Fibroblast of pulmonary artery (primary cell): ENCODE data around the gene FANCG.

Experiments used
- DNase-seq: peaks from one replicate; pipeline ENCODE4 v3.0.0-alpha.2; 2010; ENCODE audit warnings: low read depth
- H3K4me3 ChIP-seq: replicated peaks from 2 replicates; pipeline ENCODE4 v1.5.1; 2011; ENCODE audit warnings: low read depth, mild to moderate bottlenecking, control low read depth, low read length, moderate library complexity
- TF ChIP-seq, protein P1 (sequence below): IDR thresholded peaks from 2 replicates; pipeline ENCODE4 v1.5.1; 2011; ENCODE audit warnings: mild to moderate bottlenecking, control low read depth, low read length, inconsistent platforms; ENCODE audit errors: missing control alignments

The FANCG gene

DNA sequence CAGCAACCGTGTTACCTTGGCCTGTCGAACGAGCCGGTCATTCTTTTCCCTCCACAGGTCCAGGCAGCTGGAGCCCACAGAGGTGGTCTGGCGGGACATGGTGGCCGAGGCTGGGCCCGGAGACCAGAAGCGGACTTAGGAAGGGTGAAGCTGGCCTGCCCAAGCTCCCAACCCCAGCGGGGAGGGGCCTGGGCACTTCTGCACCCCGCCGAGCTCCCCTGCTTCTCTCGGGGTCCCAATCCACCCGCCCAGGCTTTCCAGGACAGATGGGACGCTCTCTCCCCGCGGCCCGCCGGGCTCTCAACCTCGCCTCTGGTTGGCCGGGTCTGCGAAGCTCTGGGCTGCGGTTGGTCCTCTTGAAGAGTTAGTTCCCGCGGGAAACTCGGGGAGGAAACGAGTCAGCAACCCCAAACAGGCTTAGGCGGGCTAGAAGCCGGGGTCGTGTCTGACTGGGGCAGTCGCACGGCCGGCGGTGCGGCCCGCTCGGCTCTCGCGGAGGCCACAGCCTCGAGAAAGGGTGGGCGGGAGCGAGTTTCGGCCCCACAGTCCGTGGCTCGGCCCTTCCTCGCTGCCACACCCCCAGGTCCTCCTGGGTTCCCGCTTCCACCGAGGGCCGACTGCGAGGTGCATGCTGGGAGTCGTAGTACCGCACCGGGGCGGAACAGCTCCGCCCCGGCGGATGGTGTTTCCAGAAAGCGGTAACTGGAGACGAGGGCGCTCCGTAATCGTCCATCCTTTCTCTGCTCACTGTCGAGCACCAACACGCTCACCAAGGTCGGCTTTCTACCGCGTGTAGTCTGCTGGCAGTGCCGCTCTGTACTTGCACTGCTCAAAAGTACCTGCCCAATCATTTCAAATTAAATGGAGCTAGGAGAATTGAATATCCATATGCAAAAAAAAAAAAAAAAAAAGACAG is at the start of gene FANCG:
TSS of gene FANCG (minus strand) at position 517 of the 916 bp plus-strand sequence. CDS start at position 99, 418 bp downstream.
- DNase-seq = peak; percentile 92
- TF ChIP-seq, protein P1, sequence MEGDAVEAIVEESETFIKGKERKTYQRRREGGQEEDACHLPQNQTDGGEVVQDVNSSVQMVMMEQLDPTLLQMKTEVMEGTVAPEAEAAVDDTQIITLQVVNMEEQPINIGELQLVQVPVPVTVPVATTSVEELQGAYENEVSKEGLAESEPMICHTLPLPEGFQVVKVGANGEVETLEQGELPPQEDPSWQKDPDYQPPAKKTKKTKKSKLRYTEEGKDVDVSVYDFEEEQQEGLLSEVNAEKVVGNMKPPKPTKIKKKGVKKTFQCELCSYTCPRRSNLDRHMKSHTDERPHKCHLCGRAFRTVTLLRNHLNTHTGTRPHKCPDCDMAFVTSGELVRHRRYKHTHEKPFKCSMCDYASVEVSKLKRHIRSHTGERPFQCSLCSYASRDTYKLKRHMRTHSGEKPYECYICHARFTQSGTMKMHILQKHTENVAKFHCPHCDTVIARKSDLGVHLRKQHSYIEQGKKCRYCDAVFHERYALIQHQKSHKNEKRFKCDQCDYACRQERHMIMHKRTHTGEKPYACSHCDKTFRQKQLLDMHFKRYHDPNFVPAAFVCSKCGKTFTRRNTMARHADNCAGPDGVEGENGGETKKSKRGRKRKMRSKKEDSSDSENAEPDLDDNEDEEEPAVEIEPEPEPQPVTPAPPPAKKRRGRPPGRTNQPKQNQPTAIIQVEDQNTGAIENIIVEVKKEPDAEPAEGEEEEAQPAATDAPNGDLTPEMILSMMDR = no peak
- H3K4me3 ChIP-seq = peak within 1 kb of the TSS; percentile 81

DNA sequence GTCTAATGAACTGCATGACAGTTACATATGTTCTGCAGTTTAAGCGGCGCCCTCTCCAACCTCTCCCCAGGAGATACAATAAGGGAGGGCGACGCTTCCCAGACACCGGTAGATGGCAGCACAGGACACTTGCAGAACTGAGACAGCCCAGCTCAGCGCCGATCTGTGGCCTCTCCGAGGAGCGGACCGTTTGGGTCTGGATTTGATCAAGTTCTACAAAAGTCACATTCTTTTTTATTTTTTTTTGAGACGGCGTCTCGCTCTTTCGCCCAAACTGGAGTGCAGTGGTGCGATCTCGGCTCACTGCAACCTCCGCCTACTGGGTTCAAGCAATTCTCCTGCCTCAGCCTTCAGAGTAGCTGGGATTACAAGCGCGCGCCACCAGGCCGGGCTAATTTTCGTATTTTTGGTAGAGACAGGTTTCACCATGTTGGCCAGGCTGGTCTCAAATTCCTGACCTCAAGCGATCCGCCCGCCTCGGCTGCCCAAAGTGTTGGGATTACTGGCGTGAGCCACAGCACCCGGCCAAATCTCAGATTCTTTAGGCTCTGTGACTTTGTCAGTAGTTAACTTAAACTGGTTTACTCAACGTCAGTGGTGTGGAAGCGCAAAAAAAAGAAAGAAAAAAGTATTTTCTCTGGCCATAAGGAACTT is 37.3 kb upstream of the FANCG start:
- DNase-seq = peak; percentile 96
- H3K4me3 ChIP-seq = peak overlapping the region; percentile 92
- TF ChIP-seq, protein P1 = peak; percentile 94

DNA sequence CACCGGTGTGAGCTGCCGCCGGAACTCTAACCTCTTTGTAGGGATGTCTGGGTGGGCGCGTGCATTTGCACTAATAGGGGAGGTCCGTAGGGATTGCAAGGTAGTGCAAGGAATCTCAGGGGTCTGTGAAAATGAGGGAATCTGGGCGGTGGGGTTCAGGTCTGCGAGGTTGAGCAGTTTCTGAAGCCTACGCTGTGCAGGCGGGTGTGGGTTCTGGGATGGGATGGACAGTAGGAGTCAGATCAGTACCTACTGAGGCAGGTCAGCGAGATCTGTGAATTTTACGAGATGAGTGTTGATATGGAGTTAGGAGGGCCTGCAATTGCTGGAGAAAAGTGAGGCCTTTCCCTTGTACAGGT is 36.8 kb upstream of the FANCG start:
- no peak for DNase-seq
- TF ChIP-seq, protein P1 = no peak
- H3K4me3 ChIP-seq = peak overlapping the region; percentile 92

DNA sequence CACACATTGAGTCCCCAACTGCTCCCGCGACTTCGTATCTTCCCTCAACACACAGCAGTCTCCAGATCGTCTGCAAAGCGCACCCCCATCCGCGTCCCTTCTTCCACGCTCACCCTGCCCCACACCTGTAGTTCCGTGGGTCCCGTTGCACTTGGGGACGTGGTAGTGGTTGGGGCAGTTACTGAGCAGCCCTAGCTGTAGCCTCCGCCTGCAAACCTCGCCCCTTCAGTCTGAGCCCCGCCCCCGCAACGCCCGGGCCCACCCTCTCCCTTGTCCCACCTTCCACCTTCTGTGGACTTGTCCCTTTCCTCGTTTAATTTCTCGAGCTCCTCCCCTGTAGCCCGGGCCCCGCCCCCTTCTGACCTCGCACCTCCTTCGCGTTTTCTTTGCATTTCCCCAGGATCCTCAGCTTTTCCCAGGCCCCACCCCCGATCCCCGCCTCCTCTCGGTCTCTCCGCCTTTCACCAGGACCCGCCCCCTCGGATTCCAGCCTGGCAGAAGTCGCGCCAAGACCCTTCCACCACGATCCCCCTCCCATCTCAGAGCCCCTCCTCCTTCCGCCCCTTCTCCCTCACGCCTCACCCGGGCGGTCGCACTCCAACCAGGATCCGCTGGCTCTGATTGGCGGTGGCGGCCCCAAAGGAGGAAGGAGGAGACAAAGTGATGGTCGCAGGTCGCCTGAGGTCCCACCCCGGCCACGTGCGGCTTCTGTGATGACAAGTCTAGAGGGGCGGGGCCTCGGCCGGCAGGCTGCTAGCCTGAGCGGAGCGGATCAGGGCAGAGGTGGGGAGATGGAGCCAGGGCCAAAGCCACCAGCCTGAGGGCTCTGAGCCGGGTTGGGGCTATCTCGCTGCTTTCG is 36.2 kb upstream of the FANCG start, which contains the start of gene ATOSB:
TSS of gene ATOSB (minus strand) at position 183 of the 859 bp plus-strand sequence. CDS start 7,588 bp downstream, outside the sequence.
- TF ChIP-seq, protein P1 = no peak
- DNase-seq = peak; percentile 98
- peak within 1 kb of the TSS; percentile 92 for H3K4me3 ChIP-seq

DNA sequence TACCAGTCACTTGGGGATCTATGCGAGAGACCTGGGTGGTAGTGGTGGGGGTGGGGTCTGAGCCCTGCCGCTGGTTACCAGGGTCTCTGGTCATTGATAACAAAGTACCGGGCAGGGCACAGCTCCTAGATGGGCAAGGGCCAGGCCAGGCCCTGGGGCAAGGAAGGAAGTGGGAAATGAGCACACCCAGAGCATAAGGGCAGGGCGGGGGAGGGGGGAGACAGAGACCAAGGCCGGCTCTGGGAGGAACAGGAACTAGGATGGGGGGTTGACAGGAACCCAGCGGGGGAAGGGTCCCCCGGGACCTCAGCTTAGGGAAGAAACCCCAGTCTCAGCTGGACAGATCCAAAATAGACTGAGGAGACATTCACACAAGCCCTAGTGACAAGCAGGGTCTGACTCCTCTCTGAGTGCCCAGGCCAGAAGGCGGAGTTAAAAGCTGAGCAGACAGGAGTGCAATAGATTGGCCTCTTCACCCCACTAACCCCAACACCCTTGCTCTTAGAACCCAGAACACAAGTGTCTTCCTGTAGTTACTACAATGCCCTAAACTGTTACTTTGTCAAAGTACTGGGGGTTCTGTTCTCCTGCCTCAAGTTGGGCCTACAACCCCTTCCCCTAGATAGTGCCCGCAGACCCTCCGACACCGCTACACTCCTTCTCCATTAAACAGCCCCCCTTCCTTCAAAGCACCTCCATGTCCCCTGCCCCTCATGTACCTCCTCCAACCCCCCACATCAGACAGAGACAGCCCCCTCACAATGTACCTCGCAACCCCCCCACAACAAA is 35.3 kb upstream of the FANCG start:
- peak overlapping the region; percentile 92 for H3K4me3 ChIP-seq
- TF ChIP-seq, protein P1 = no peak
- DNase-seq = peak; percentile 29
